HEK293 (cell line): ENCODE results near the gene SNX20.

ENCODE experiments used
- CTCF ChIA-PET: fragments of 350-600 bp; formaldehyde crosslinking; extraction: SDS; loops from one replicate; lab custom pipeline; 2021; ENCODE audit warnings: antibody characterized with exemption; lab: Yijun Ruan, JAX
- POLR2A ChIA-PET: fragments of 300-600 bp; formaldehyde crosslinking; extraction: SDS; loops from one replicate; lab custom pipeline; 2020; ENCODE audit warnings: antibody characterized with exemption, inconsistent platforms; lab: Yijun Ruan, JAX
- H3K27ac ChIP-seq: fragments of 200-500 bp; sonication (Bioruptor generic); 2 replicates; pipeline ENCODE4 v1.5.1; 2014; ENCODE audit warnings: low read depth, low read length, control low read depth, inconsistent platforms; ENCODE audit errors: extremely low read depth
- H3K36me3 ChIP-seq, 2 experiments: fragments of 200-500 bp in 1 of 2; sonication (Bioruptor generic) in 1 of 2; 1 replicate in 1 of 2; 2 replicates in 1 of 2; pipeline ENCODE4 v1.5.1; 2014 to 2017; ENCODE audit warnings: inconsistent platforms in 2 of 2, low read length in 2 of 2; ENCODE audit not compliant: control insufficient read depth in 2 of 2, insufficient read depth in 1 of 2
- H3K4me1 ChIP-seq: fragments of 200-500 bp; sonication (Bioruptor generic); 2 replicates; pipeline ENCODE4 v1.5.1; 2014; ENCODE audit warnings: mild to moderate bottlenecking, low read length, inconsistent platforms; ENCODE audit not compliant: control insufficient read depth, insufficient read depth
- H3K4me3 ChIP-seq: 2 replicates; pipeline ENCODE4 v1.5.1; 2011; ENCODE audit warnings: low read depth, mild to moderate bottlenecking, control low read depth, low read length, moderate library complexity
- H3K9me3 ChIP-seq: fragments of 200-500 bp; sonication (Bioruptor generic); 2 replicates; pipeline ENCODE4 v1.5.1; 2014; ENCODE audit warnings: low read depth, low read length, inconsistent platforms; ENCODE audit not compliant: control insufficient read depth, insufficient read depth
- GFI1B ChIP-seq: fragments of 450-650 bp; formaldehyde crosslinking; IDR thresholded peaks from 2 replicates; pipeline ENCODE4 v1.5.1; 2016; ENCODE audit warnings: missing biosample characterization, missing genetic modification characterization
- HOXA7 ChIP-seq: sonication (generic); formaldehyde crosslinking; IDR thresholded peaks from 2 replicates; pipeline ENCODE4 v1.8.1; 2022; ENCODE audit warnings: missing genetic modification reagents, borderline replicate concordance
- HOXD13 ChIP-seq: sonication (generic); formaldehyde crosslinking; IDR thresholded peaks from 2 replicates; pipeline ENCODE4 v1.8.0; 2022; ENCODE audit warnings: missing genetic modification reagents, borderline replicate concordance
- KLF16 ChIP-seq: fragments of 450-650 bp; formaldehyde crosslinking; IDR thresholded peaks from 2 replicates; pipeline ENCODE4 v1.5.1; 2017; ENCODE audit warnings: missing biosample characterization, missing genetic modification characterization
- KLF7 ChIP-seq: fragments of 450-650 bp; formaldehyde crosslinking; IDR thresholded peaks from 2 replicates; pipeline ENCODE4 v1.5.1; 2016; ENCODE audit warnings: missing biosample characterization, missing genetic modification characterization, borderline replicate concordance
- OVOL3 ChIP-seq: fragments of 450-650 bp; formaldehyde crosslinking; IDR thresholded peaks from 2 replicates; pipeline ENCODE4 v1.5.1; 2016; ENCODE audit warnings: missing biosample characterization, missing genetic modification characterization
- RBAK ChIP-seq: fragments of 450-650 bp; formaldehyde crosslinking; IDR thresholded peaks from 2 replicates; pipeline ENCODE4 v1.5.1; 2016; ENCODE audit warnings: missing biosample characterization, missing genetic modification characterization
- SP2 ChIP-seq: fragments of 450-650 bp; formaldehyde crosslinking; IDR thresholded peaks from 2 replicates; pipeline ENCODE4 v1.5.1; 2016; ENCODE audit warnings: missing biosample characterization, missing genetic modification characterization
- SP7 ChIP-seq: fragments of 450-650 bp; formaldehyde crosslinking; IDR thresholded peaks from 2 replicates; pipeline ENCODE4 v1.5.1; 2016; ENCODE audit warnings: missing biosample characterization, missing genetic modification characterization
- TCF7L2 ChIP-seq: IDR thresholded peaks from 2 replicates; pipeline ENCODE4 v1.6.1; 2011; ENCODE audit warnings: low read depth, mild to moderate bottlenecking, inconsistent platforms, low read length, moderate library complexity, borderline replicate concordance
- WT1 ChIP-seq: fragments of 450-650 bp; formaldehyde crosslinking; IDR thresholded peaks from 2 replicates; pipeline ENCODE4 v1.5.1; 2016; ENCODE audit warnings: missing biosample characterization, missing genetic modification characterization
- YY1 ChIP-seq: fragments of 450-650 bp; formaldehyde crosslinking; IDR thresholded peaks from 2 replicates; pipeline ENCODE4 v1.5.1; 2018; ENCODE audit warnings: missing biosample characterization, missing genetic modification characterization
- ZBTB26 ChIP-seq: fragments of 450-650 bp; formaldehyde crosslinking; optimal IDR thresholded peaks from 2 replicates; pipeline ENCODE3; 2016; ENCODE audit warnings: missing biosample characterization, mild to moderate bottlenecking, missing genetic modification characterization
- ZNF112 ChIP-seq: fragments of 450-650 bp; formaldehyde crosslinking; IDR thresholded peaks from 2 replicates; pipeline ENCODE4 v1.5.0; 2017; ENCODE audit warnings: missing biosample characterization, missing genetic modification characterization
- ZNF121 ChIP-seq: fragments of 450-650 bp; formaldehyde crosslinking; IDR thresholded peaks from 2 replicates; pipeline ENCODE4 v1.5.1; 2016; ENCODE audit warnings: missing biosample characterization, missing genetic modification characterization
- ZNF175 ChIP-seq: fragments of 450-650 bp; formaldehyde crosslinking; IDR thresholded peaks from 2 replicates; pipeline ENCODE4 v1.5.1; 2016; ENCODE audit warnings: missing biosample characterization, missing genetic modification characterization
- ZNF26 ChIP-seq: fragments of 450-650 bp; formaldehyde crosslinking; IDR thresholded peaks from 2 replicates; pipeline ENCODE4 v1.5.1; 2016; ENCODE audit warnings: missing biosample characterization, missing genetic modification characterization
- ZNF292 ChIP-seq: fragments of 450-650 bp; formaldehyde crosslinking; IDR thresholded peaks from 2 replicates; pipeline ENCODE4 v1.5.1; 2016; ENCODE audit warnings: low read depth, missing biosample characterization, missing genetic modification characterization, borderline replicate concordance
- ZNF335 ChIP-seq: fragments of 450-650 bp; formaldehyde crosslinking; conservative IDR thresholded peaks from 2 replicates; pipeline ENCODE4 v1.5.1; 2016; ENCODE audit warnings: missing biosample characterization, missing genetic modification characterization
- ZNF354C ChIP-seq: fragments of 450-650 bp; formaldehyde crosslinking; IDR thresholded peaks from 2 replicates; pipeline ENCODE4 v1.5.1; 2016; ENCODE audit warnings: missing biosample characterization, missing genetic modification characterization, low read depth, borderline replicate concordance
- ZNF473 ChIP-seq: fragments of 450-650 bp; formaldehyde crosslinking; IDR thresholded peaks from 2 replicates; pipeline ENCODE4 v1.5.1; 2017; ENCODE audit warnings: missing biosample characterization, missing genetic modification characterization
- ZNF521 ChIP-seq: fragments of 450-650 bp; formaldehyde crosslinking; IDR thresholded peaks from 2 replicates; pipeline ENCODE4 v1.5.1; 2017; ENCODE audit warnings: missing biosample characterization, mild to moderate bottlenecking, missing genetic modification characterization
- ZNF548 ChIP-seq: fragments of 450-650 bp; formaldehyde crosslinking; IDR thresholded peaks from 2 replicates; pipeline ENCODE4 v1.5.1; 2016; ENCODE audit warnings: missing biosample characterization, missing genetic modification characterization
- ZNF561 ChIP-seq: fragments of 450-650 bp; IDR thresholded peaks from 2 replicates; pipeline ENCODE4 v1.5.1; 2018; ENCODE audit warnings: missing biosample characterization, missing genetic modification characterization, borderline replicate concordance
- ZNF571 ChIP-seq: fragments of 450-650 bp; formaldehyde crosslinking; IDR thresholded peaks from 2 replicates; pipeline ENCODE4 v1.5.0; 2017; ENCODE audit warnings: missing biosample characterization, missing genetic modification characterization
- ZNF610 ChIP-seq: fragments of 450-650 bp; formaldehyde crosslinking; IDR thresholded peaks from 2 replicates; pipeline ENCODE4 v1.5.1; 2016; ENCODE audit warnings: missing biosample characterization, missing genetic modification characterization, borderline replicate concordance
- ZNF624 ChIP-seq: fragments of 450-650 bp; formaldehyde crosslinking; IDR thresholded peaks from 2 replicates; pipeline ENCODE4 v1.5.1; 2017; ENCODE audit warnings: missing biosample characterization, missing genetic modification characterization
- ZNF626 ChIP-seq: fragments of 450-650 bp; sonication (Bioruptor Pico); formaldehyde crosslinking; IDR thresholded peaks from 2 replicates; pipeline ENCODE4 v1.5.1; 2018; ENCODE audit warnings: missing biosample characterization, missing genetic modification characterization, inconsistent platforms
- ZNF629 ChIP-seq: fragments of 450-650 bp; formaldehyde crosslinking; IDR thresholded peaks from 2 replicates; pipeline ENCODE4 v1.5.1; 2017; ENCODE audit warnings: missing biosample characterization, missing genetic modification characterization
- ZNF654 ChIP-seq: fragments of 450-650 bp; formaldehyde crosslinking; IDR thresholded peaks from 2 replicates; pipeline ENCODE4 v1.5.1; 2016; ENCODE audit warnings: low read depth, missing biosample characterization, missing genetic modification characterization
- ZNF658 ChIP-seq: fragments of 450-650 bp; formaldehyde crosslinking; IDR thresholded peaks from 2 replicates; pipeline ENCODE4; 2016; ENCODE audit warnings: missing biosample characterization, missing genetic modification characterization
- ZNF701 ChIP-seq: fragments of 450-650 bp; formaldehyde crosslinking; IDR thresholded peaks from 2 replicates; pipeline ENCODE4 v1.5.1; 2016; ENCODE audit warnings: missing biosample characterization, missing genetic modification characterization
- ZNF768 ChIP-seq: fragments of 450-650 bp; formaldehyde crosslinking; IDR thresholded peaks from 2 replicates; pipeline ENCODE4 v1.5.1; 2018; ENCODE audit warnings: missing biosample characterization, mild to moderate bottlenecking, missing genetic modification characterization
- TF ChIP-seq, protein P1 (sequence below): fragments of 450-650 bp; formaldehyde crosslinking; IDR thresholded peaks from 2 replicates; pipeline ENCODE4 v1.5.1; 2016; ENCODE audit warnings: missing biosample characterization, missing genetic modification characterization

SNX20 gene

DNA sequence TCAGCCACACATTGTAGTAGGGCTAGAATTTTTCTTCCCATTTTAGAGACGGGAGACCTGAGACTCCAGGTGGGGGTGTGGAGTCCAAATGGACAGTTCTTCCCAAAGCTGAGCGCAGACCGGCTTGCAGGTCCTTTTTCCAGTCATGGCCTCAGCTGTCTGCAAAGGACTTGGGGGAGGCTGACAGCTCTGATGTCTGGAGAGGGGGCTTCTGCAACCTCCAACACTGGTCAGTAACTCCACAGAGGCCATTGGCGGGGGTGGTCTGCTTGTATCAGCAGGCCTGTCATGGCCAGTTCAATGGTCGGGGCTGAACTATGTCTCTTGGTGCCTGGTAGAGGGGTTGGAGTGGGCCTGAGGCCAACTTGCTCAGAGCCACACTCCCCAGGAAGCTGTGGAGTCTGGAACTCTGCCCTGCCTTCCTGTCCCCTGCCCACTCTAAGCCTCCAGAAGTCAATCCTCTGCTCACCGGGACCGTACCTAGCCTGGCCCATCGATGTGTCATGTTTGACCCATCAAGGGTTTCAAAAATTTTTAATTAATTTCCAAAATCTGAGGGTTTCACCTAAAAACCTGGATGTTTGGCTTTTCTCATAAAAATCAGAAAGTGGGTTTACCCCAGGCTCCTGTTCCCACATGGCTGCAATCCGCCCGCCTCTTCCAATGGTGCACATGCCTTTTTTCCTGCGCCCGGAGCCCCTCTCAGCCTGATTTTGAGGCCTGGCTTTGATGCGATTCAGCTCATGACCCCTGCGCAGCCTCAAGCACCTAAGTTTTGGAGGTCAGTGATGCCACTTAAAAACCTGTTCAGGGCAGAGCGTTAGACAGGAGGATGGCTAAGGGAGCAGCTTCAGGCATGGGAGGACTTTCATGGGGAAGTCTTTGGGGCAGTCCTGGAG, 39.9 kb downstream of the SNX20 start (continued):
- no peak for TF ChIP-seq KLF7
- no peak for TF ChIP-seq OVOL3
- TF ChIP-seq YY1 (tag by site-specific recombination): no peak
- no peak for TF ChIP-seq ZNF121
- no peak for TF ChIP-seq RBAK
- TF ChIP-seq ZNF473 (tag by site-specific recombination): no peak
- TF ChIP-seq ZNF571 (tag by site-specific recombination): no peak
- no peak for TF ChIP-seq ZNF701 (tag by site-specific recombination)
- TF ChIP-seq ZNF626: no peak
- TF ChIP-seq WT1 (tag by site-specific recombination): no peak
- no peak for TF ChIP-seq ZBTB26 (tag by site-specific recombination)
- no peak for TF ChIP-seq ZNF521 (tag by site-specific recombination)
- no peak for TF ChIP-seq ZNF112 (tag by site-specific recombination)
- no peak for TF ChIP-seq ZNF768
- TF ChIP-seq KLF16 (tag by site-specific recombination): no peak

DNA sequence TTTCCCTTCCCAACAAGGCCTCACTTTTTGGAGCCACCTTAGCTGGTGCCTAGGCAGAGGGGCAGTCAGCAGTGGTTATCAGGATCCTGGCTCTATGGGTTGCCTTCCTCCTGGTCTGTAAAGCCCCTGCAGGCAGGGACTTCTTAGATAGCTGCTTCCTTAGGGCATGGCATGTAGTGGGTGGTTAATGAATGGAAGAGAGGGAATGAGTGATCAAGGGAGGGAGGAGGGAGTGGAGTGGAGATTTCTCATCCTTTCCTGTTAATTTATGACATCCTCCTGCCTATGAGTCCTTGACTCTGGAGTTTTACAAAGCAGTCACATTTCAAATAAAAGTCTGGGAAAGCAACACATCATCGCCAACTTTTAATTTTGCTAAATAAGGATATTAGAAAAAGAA, 40.7 kb downstream of the SNX20 start:
- POLR2A ChIA-PET: no interaction called here
- CTCF ChIA-PET: no interaction called here

DNA sequence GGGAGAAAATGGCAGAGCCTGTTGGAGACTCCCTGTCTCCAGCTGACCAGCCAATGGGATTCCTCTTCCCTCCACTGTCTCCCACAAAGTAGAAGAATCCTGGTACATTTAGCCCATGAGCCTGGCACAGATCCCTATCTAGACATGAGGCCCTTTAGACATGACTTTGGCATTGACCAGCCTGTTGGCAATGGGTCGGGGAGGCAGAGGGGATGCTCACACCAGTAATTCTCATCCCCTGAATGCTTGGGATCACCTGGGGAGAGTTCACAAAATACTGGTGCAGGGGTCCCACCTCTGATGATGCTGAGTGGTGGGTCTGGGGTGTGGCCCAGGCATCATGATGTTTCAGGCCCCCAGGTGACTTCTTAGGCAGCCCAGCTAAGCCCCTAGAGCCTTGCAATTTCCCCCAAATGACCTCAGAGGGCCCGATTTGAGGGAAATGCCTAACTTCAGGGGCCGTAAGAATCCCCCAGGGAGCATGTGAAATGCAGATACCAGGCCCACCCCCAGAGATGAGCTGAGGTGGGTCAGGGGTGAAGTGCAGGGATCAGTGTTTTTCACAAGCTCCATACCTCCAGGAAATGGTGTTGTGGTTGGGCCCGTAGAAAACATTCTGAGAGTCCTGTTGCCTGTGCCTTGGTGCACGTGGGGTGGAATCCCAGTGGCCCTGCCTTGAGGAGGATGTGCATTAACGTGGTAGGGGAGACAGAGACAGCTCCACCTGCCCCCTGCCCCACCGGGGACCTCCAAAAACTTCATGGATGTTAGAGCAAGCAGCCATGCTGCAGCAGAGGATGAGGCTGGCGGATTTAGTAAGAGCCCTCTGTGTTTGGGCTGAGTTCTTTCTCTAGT, 42.1 kb downstream of the SNX20 start:
- ChIA-PET POLR2A (no interaction called here), CTCF (interaction anchor here (0.7 kb wide), 1 partner anchor 29 kb away, joined by 3 read pairs; no protein-coding TSS in a partner anchor)
- no peaks in the 10 kb centered on the region for H3K4me1 ChIP-seq
- no peaks in the 10 kb centered on the region for H3K9me3 ChIP-seq
- H3K36me3 ChIP-seq: no peaks in the 10 kb centered on the region
- H3K27ac ChIP-seq: no peak overlapping the region
- no peak overlapping the region for H3K4me3 ChIP-seq
- TF ChIP-seq, protein P1, sequence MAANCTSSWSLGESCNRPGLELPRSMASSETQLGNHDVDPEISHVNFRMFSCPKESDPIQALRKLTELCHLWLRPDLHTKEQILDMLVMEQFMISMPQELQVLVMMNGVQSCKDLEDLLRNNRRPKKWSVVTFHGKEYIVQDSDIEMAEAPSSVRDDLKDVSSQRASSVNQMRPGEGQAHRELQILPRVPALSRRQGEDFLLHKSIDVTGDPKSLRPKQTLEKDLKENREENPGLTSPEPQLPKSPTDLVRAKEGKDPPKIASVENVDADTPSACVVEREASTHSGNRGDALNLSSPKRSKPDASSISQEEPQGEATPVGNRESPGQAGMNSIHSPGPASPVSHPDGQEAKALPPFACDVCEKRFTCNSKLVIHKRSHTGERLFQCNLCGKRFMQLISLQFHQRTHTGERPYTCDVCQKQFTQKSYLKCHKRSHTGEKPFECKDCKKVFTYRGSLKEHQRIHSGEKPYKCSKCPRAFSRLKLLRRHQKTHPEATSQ (tag by site-specific recombination): no peak
- TF ChIP-seq ZNF561 (tag by site-specific recombination) (no peak), ZNF335 (tag by site-specific recombination) (no peak), ZNF624 (tag by site-specific recombination) (no peak), ZNF26 (tag by site-specific recombination) (no peak), ZNF292 (no peak), ZNF548 (tag by site-specific recombination) (no peak), GFI1B (tag by site-specific recombination) (no peak), ZNF175 (tag by site-specific recombination) (no peak), ZNF658 (no peak)

More for the DNA sequence above, 40.7 kb downstream of the SNX20 start:
- Histone ChIP-seq H3K4me1 (no peaks in the 10 kb centered on the region), H3K9me3 (no peaks in the 10 kb centered on the region), H3K36me3 (no peaks in the 10 kb centered on the region), H3K27ac (no peak overlapping the region), H3K4me3 (no peak overlapping the region)
- TF ChIP-seq ZNF629 (tag by site-specific recombination) (no peak), SP2 (tag by site-specific recombination) (no peak), ZNF354C (tag by site-specific recombination) (no peak), ZNF610 (tag by site-specific recombination) (no peak), ZNF654 (tag by site-specific recombination) (no peak), KLF16 (tag by site-specific recombination) (no peak), TCF7L2 (no peak), HOXA7 (CRISPR knock-in tag) (no peak), SP7 (tag by site-specific recombination) (no peak), HOXD13 (no peak)
